ENCODE data around the gene CYRIA. TPM values are rescaled to one million over a fixed set of nuclear protein-coding genes. Genes with fewer than 3 reads are reported as not detected.

Gene CYRIA
- total RNA-seq, 4 donors from 2014 or later = 3.3 to 8.0 (median 4.5) TPM

DNA sequence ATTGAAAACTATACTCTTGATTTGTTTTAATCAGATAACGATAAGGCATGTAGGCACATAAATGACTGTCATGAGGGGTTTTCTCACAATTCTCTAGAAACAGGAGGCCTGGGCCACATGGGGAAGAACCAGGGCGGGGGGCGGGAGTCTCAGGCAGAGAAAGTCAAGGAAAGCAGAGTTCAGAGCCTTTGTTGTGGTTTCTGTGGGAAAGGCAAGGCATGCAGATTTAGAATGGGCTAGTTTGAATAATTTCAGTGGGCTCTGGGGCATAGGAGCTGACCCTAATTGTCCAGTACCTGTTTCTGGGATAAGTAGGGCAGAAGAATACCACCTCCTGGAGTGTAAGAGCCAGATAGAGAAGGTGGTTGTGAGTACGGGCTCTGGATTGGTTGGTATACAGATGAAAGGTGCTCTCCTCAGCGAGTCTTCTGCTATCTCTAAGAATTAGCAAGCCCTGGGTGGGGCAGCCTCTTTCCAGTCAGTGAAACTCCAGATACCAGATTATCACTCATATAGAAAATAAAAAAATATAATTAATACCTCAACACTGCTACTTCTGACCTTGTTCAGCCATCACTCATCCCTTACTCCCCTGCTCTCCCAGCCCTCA is 41.5 kb upstream of the CYRIA start:
- Histone ChIP-seq H3K36me3 (no peaks in the 10 kb centered on the region), H3K27me3 (no peaks in the 10 kb centered on the region), H3K4me3 (no peak overlapping the region), H3K9me3 (no peaks in the 10 kb centered on the region), H3K4me1 (no peaks in the 10 kb centered on the region), H3K27ac (no peak overlapping the region)
- DNase-seq (no peak), ATAC-seq (no peak)
- TF ChIP-seq CTCF (IDR thresholded peaks at IDR 0.05 in 4 of 5, conservative IDR thresholded peaks at IDR 0.05 in 1 of 5) (no peak), POLR2A (IDR thresholded peaks at IDR 0.05) (no peak)
- intact Hi-C loops (cut with DNase I; ENCODE audit: low total_unique reads) = no loop called here
- in situ Hi-C loops (cut with MboI; ENCODE audit: low sequenced_read_pairs in 4 of 4) = no loop called here

DNA sequence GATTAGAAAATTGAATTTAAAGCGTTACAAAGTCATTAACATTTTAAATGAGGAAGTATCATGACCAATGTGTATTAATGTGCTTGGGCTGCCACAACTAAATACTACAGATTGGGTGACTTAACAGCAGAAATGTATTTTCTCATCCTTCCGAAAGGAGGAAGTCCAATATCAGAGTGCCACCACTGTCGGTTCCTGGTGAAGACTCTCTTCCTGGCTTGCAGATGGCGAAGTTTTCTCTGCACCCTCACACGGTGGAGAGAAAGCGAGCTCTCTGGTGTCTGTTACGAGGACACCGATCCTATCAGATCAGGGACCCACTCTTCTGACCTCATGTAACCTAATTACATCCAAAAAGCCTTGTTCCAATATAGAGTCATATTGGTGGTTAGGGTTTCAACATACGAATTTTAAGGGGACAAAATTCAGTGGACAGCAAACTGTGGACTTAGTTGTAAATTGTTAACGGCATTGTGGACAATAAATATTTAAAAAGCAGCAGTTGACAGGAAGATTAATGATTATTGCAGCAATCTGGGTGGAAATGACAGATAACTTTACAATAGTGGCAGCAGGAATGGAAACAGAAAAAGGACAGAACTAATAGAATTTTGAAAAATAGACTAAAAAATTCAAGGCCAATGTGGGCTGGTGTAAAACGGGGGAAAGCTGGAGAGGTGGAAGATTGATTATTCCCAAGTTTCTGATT is 35.1 kb upstream of the CYRIA start:
- H3K4me1 ChIP-seq = no peaks in the 10 kb centered on the region
- no peaks in the 10 kb centered on the region for H3K9me3 ChIP-seq
- no peaks in the 10 kb centered on the region for H3K36me3 ChIP-seq
- no peak overlapping the region for H3K4me3 ChIP-seq
- intact Hi-C loops (cut with DNase I; ENCODE audit: low total_unique reads) = no loop called here
- in situ Hi-C loops (cut with MboI; ENCODE audit: low sequenced_read_pairs in 4 of 4) = no loop called here
- H3K27ac ChIP-seq = no peak overlapping the region
- H3K27me3 ChIP-seq = no peaks in the 10 kb centered on the region
- TF ChIP-seq CTCF (IDR thresholded peaks at IDR 0.05 in 4 of 5, conservative IDR thresholded peaks at IDR 0.05 in 1 of 5) (no peak), POLR2A (IDR thresholded peaks at IDR 0.05) (no peak)
- ATAC-seq = no peak
- no peak for DNase-seq

GRCh38 chr2:16693854-16694253 is 28.2 kb upstream of the CYRIA start:
- in situ Hi-C loops (cut with MboI; ENCODE audit: low sequenced_read_pairs in 4 of 4) = no loop called here
- ATAC-seq = no peak
- intact Hi-C loops (cut with DNase I; ENCODE audit: low total_unique reads) = no loop called here

GRCh38 chr2:16691261-16691660 is 25.6 kb upstream of the CYRIA start:
- ATAC-seq (no peak), DNase-seq (no peak)
- Histone ChIP-seq H3K27me3 (no peaks in the 10 kb centered on the region), H3K4me1 (no peaks in the 10 kb centered on the region), H3K27ac (no peak overlapping the region), H3K36me3 (no peaks in the 10 kb centered on the region), H3K9me3 (no peaks in the 10 kb centered on the region), H3K4me3 (no peak overlapping the region)
- TF ChIP-seq CTCF (IDR thresholded peaks at IDR 0.05 in 4 of 5, conservative IDR thresholded peaks at IDR 0.05 in 1 of 5) (no peak), POLR2A (IDR thresholded peaks at IDR 0.05) (no peak)
- intact Hi-C loops (cut with DNase I; ENCODE audit: low total_unique reads) (no loop called here), in situ Hi-C loops (cut with MboI; ENCODE audit: low sequenced_read_pairs in 4 of 4) (no loop called here)

More at GRCh38 chr2:16693854-16694253, 28.2 kb upstream of the CYRIA start:
- H3K9me3 ChIP-seq = no peaks in the 10 kb centered on the region
- H3K27me3 ChIP-seq = no peaks in the 10 kb centered on the region
- H3K4me3 ChIP-seq = no peak overlapping the region
- no peaks in the 10 kb centered on the region for H3K36me3 ChIP-seq
- H3K4me1 ChIP-seq = no peaks in the 10 kb centered on the region
- no peak overlapping the region for H3K27ac ChIP-seq
- TF ChIP-seq POLR2A (IDR thresholded peaks at IDR 0.05) = no peak
- TF ChIP-seq CTCF (IDR thresholded peaks at IDR 0.05 in 4 of 5, conservative IDR thresholded peaks at IDR 0.05 in 1 of 5) = no peak
- no peak for DNase-seq
